Measurements from ENCODE around the gene VTI1A. TPM values are rescaled to one million over a fixed set of nuclear protein-coding genes. Genes with fewer than 3 reads are reported as not detected.

The VTI1A gene
- total RNA-seq, 1 donor from 2014 or later, result 47.2 TPM

DNA sequence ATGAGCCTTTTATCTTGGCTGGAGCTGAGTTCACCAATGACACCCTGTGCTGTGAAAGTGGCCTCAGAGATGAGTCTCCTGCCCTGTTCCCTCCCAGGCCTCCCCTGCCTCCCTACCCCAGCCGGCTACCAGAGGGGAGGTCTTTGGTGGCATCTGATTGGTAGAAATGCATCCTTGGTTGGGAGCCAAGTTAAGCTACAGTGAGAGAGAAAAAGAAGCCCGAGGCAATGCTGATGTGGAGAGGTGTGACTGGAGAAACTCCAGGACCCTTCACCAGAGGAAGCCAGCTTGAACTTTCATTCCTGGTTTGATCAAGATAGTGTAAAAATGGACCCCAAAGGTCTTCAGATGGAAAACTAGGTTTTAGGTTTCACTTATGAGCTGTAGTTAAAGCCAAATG is 311.9 kb downstream of the VTI1A start:
- no peak for DNase-seq

DNA sequence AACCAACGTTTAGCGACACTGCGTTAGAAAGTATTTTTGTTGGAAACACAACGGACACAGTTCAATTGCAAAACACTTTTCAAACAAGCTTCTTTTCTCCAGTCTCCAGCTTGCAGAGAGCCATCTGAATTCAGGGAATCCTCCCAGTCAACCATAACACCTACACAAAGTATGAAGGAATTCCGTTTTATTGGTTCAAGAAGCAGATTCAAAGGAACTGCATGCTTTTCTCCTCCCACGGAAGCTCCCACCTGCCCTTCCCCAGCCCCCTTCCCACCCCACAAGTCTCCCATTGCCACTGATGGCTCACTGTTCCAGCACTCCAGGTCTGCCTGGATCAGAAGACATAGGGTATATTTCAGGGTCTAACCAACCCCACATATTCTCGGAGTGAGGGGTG is 312.5 kb downstream of the VTI1A start:
- DNase-seq, result no peak

DNA sequence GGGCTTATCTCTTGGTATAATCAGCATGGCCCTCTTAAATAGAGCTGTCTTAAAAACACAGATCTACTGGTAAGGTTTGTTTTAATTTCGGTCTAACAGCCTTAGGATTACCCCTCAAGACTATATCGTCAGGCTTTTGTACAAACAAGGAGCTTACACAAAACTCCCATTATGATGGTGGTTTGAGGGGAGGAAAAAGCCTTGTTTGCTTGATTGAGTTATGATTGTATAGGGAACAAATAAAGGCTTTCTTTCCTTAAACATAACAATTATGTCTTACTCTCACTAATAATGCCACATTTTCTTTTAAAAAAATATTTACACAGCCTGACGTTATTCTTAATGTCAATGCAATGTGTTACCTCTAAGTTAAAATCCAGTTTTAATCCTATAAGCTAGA is 314.2 kb downstream of the VTI1A start:
- DNase-seq, result no peak

DNA sequence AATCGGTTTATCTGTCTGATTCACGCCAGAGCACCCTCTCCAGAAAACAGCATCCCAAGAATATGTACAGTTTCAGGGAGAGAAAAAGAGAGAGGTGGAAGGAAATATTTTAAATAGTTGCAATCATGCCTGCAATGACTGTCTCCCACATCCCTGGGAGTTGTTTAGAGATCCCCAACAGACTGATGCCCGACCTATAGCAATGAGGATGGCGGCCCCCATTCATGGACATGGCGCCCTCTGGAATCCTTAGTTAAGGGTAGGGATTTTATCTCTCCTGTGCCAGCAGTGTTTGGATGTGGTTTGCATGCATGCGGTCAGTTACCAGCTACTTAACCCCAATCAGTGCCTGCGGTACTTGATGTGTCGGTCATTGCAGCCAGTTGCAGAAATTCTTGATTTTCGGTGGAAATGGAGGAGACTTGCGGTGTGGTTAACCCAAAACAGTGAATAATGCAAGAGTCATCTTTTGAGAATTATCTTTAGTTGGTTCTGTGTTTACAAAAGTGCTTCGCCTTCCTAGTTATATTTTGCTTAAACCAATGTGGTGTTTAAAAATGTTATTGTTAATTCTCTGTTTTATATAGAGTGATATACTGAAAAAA is 317.0 kb downstream of the VTI1A start:
- DNase-seq, result no peak

DNA sequence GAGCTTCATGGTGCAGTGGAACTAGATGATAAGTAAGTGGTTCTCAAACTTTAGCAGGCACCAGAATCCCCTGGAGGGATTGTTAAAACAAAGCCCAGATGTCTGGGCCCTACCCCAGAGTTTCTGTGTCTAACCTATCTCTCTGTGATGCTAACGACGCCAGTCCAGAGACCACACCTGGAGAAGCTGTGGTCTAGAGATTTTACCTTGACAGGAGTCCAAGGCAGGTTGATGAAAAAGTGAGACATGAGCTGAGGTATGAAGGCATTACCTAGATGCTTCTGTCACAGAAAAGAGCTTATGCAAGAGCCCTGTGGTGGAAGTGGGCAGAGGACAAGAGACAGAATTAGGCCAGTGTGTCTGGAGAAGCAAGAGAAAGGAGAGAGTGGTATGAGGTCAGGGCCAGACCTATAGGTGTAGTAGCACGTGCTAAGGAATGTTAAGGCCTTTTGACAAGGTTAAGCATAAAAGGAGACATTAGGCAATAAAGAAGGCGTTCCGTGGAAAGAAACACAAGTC is 318.8 kb downstream of the VTI1A start:
- no peak for DNase-seq

DNA sequence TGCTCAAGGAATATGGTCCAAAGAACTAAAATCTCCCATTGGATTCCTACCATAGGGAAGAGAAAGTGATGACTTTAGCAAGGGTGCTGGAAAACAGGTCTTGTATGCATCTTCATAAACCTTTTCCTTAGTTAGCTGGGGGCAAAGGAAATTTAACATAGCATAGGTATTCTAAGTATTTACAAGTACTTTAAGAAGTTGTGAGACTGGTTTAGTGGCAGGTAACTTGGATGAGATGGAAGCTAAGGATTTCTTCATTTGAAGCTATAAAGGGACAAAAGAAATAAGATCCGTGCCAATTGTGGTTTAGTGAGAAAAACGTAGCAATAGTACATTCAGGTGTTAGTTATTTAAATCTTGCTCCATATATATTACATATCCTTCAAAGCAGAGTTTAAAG is 319.6 kb downstream of the VTI1A start:
- DNase-seq, result peak; percentile 37

DNA sequence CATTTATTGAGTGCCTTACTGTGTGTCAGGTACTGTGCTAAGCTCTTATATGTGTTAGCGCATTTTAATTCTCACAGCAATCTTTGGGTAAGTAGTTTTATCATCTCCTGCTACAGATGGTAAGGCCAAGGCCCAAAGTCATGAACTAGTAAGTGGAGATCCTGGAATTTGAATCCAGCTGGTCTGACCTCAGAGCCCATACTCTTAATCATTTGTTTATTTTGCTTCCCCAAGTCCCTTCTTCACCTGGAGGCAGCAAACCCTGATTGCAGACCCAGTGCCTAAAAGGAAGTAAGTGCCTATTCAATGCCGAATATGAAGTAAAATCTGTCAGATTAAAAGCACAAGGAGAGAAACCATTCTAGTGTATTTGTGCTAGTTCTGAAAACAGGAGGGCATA is 320.1 kb downstream of the VTI1A start:
- DNase-seq, result no peak

DNA sequence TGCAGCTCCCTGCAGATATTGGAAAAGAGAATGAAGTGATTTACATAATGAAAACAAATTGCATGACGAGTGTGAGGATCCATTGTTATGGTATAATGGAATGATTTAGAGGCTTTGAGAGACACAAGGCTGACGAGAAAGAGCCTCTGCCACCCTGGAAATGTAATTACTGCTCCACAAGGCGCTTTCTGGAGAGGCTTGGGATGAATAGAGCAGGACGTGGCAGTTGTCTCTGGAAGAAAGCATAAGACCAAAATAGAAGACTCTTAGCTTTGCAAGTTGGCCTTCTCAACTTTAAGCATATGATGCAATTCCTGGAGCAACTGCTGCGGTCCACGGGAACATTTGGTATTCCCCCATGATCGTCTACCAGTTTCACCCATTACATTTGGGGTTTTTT is 321.1 kb downstream of the VTI1A start:
- DNase-seq, result peak; percentile 46

DNA sequence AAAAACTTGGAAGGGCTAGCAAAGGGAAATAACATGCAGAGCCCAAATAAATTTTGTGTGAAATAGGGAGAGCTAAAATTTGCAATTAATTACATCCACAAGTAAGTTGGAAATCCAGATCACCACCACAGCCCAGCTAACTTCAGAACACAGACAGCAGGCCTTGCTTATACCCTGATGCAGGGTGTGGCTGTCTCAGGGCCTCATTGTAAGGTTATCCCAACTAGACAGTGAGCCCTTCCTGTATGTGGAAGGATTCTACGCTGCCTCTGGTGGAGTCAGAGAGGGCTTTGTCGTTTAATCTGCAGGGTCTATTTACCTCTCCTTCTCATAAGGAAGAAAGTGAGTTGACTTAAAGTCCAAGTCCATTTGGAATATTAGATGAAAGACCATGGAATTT is 322.1 kb downstream of the VTI1A start:
- no peak for DNase-seq

DNA sequence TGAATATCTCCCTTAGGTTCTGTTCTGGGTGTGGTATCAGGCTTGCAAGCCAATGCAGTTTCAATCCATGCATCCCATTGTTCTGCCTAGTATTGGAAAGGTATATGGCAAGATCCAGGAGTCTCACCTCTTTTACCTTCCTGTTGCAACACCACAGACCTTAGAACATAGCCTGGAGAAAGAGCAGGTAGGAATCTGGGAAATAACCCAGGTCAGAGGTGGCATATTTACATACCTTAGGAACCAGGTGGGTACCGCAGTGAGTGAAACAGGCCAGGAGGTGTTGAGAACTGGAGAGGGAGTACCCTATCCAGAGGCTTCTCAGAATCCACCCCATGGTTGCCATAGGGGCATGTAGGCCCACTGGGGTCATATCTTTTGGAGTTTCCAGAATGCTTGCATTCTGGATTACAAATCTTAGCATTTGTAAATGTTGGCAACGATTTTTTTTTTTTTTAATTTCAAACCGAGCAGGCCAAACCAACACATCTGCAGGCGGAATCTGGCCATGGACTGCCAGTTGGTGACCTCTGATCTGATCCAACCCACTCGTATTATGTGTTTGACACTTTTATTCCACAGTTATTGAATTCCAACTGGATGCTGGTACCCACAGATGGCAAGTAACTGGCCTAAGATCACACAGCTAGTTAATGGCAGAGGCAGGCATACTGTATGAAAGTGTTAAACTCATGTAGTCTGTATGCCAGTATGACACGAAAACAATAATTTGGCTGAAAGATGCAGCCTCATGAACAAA is 322.8 kb downstream of the VTI1A start:
- no peak for DNase-seq

DNA sequence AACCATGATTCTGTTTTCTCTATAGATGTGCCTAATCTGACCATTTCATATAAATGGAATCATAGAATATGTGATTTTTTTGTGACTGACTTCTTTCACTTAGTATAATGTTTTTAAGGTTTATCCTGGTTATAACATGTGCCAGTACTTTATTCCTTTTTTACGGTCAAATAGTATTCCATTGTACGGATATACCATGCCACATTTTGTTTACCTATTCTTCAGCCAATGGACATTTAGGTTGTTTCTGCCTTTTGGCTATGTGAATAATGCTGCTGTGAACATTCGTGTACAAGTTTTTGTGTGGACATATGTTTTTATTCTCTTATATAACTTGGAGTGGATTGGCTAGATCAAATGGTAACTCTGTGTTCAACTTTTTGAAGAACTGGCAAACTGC is 324.7 kb downstream of the VTI1A start:
- no peak for DNase-seq

DNA sequence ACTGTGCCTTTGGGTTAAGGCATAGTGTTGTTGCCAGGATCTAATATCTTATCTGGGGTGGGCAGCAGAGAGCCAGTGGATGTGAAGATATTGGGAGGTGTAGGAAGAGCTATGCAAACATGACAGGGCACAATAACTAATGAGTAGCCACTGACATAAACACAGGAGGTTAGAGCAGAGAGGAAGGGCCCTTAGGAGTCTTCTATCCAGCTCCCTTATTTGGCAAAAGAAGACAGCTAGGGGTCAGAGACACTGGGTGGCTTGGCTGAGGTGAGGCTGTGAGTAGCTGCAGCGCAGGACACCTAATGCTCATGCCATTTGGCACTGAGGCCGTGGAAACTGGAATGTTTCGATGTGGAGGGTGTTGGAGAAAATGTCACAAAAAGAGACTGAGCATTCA is 326.8 kb downstream of the VTI1A start:
- no peak for DNase-seq

DNA sequence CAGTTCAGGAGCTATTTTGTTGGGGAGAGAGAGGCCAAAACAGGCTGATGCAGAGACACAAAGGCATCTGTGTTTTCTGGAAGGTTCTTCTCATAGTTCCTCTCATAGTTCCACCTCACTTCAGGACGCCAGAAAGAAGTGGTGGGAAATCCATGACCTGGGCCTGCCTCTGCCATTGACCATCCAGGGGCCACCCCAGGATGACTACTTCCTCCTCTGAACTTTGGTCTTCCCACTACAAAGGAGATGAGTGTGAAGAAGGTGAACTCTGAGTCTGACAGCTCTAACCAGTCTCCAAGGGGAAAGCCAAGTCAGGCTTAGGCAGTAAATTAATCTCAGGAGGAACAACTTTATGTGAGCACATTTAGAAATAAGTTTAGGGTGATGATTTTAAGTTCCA is 327.2 kb downstream of the VTI1A start:
- DNase-seq, result no peak

DNA sequence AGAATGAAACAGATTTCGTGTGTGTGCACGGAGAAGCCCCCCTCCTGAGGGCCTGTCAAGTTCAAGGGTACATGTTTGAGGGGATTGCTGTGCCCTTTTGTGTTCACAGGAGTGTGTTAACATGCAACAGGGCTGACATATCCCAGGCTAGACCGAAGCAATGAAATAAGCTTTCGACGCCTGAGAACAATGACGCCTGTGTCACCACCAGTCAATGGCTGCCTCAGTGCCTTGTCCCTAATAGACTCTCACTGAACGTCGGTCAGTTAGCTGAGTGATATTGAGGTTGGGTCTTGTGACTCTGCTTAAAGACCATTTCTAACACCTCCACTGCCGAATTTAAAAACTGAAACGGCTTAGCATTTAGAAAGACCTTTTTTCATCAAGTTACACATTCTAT is 327.8 kb downstream of the VTI1A start:
- no peak for DNase-seq

DNA sequence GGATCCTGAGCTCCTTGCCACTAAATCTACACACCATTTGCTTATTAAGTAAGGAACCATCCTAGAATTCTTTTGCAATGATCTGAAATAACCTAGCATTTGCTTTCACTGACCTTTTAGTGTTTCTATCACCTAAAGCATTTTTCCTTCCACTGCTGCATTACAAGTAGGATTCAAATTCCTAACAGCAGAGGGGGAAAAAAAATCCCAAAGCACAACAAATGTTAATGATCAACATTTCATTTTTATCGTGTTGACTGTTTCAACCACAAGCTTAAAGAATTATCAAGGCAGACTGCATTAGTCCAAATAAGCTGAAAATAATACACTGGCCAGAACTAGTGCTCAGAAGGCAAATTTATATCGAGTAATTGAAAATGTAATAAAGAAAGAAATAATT is 328.4 kb downstream of the VTI1A start:
- no peak for DNase-seq

DNA sequence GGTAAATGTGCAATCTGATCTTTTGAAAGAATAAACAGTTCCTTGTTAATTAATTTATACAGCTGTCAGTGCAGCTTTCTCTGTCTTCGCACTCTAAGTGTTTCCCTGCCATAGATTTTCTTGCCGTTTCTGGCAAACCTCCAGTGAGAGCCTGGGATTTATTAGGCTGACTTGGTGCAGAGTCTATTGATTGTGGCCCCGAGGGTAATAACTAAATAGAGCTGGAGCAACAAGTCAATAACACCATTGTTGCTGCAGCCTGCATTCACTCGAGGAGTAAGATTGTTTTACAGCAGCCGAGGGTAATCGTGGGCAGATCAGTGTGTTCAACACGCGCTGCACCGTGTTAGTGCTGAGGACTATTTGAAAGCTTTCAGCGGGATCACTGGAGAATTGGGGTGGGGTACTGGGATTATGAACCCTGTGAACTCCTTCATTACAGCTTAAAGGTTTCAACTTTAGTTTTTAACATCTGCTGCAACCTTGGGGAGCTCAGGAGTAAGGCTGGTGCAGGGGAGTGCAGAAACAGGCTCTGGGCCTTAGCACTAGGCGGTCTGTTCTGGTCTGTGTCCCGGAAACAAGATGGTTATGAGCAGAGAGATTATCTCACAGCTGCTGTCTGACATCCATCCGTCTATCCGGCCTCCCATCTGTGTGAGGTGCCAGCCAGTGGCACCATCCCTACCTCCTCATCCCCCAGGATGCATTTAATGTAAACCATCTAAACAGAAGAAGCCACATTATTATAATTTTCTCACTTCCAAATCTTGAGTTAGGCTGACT is 329.1 kb downstream of the VTI1A start:
- peak; percentile 80 for DNase-seq

DNA sequence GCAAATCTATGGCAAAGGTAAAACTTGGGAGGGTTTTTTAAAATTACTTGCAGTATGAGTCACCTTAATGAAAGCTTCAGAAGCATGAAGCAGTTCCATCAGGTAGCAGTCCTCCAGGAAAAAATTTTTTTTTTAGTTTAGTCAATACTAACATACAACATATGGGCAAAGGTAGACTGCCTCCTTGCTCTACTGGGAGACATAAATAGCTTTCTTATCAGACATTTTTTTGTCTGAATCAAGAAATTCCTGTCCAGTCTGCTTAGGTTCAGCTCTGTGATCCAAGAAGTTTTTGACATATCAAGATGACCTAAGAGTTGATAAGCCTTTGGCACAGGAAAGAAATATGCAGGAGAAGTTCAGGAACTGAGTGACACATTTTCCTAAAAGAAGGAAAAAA is 331.6 kb downstream of the VTI1A start:
- no peak for DNase-seq

DNA sequence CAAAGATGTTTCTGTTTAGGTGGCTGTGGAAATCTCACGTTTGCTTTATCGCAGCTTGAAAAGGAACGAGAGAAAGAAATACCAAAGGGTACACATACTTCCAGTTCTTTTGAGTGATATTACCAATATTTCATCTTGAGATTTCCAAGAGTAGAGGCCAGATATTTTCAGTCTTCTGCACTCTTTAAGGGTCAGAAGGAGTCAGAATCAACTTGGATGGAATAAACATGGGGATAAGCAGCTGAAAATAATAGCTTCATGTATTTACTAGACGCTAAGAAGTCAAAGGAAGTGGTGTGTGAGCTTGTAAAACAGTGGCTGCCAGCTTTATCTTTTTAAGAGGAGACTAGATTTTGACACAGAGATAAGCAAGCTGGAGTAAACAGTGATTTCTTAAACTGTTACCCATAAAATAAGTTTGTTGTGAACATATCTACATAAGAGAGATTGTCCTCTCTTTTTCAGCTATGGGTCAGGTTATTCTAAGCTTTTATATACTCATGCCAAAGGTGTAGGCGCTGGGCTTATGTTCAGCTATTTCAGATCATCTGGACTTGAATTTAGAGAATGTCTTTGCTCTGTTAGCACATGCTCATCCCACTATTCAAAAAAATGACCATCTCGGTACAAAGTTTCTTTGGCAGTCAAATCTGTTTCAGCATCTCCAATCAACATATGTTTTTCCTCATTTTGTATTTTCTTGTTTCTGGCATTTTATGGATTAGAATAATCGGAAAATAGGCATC is 332.2 kb downstream of the VTI1A start:
- DNase-seq, result no peak

DNA sequence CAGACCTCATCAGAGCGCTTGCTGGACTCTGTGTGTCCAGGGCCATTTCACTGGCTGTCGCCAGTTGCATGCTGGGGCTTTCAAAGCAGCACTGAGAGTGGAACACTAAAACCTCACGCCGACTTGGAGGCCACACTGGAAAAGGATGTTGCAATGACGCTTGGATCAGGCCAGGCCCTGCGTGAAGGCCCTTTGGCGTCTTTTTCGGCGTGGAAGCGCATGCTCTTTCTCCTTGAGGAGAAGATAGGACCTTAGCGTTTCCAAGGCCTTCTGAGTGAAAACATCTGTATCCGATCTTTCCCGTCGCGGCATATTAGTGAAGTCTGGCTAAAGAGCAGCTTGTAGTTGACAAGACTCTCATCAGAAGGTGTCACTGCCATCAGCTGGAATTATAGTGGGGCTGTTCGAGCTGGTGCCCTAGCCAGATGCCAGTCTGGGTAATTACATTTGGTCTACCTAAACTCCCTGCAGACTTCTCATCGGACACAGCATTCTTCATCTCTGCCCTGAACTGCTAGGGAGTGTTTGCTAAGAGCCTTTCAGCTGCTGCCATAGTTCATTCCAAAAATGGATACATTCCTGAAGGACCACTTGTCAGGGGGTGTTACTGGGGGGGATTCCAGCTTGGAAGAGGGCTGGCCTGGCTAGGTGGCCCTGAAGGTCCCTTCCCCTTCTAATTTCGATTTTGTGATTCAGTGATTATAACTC is 335.3 kb downstream of the VTI1A start:
- DNase-seq, result peak; percentile 74

DNA sequence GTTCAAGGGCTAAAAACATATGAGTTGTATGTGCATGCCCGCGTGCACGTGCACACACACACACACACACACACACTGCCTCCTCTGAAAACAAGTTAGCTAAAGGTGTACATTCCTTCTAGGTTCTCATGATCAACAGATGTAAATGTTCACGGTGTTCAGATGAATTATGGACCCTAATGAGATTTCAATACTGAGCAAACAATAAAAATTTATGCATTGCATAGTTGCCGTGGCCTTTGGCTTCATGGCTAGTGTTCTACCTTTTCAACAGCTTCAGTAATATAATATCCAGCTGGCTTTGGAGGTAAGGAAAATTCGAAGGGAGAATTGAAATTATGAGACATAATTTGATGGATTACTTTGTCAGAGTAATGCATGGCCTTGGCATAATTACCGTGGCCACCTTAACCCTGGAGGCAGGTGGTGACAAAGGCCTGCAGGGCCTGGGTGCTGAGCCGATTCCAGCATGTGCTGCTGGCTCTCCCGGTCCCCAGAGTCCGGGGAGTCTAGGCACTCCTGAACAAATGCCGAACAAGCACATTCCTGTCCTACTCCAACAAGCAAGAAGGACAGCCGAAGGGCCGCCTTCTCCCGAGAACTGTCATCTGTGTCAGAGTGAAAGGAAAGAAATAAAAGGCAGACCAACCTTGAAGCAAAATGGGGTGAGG is 336.5 kb downstream of the VTI1A start:
- peak; percentile 55 for DNase-seq

DNA sequence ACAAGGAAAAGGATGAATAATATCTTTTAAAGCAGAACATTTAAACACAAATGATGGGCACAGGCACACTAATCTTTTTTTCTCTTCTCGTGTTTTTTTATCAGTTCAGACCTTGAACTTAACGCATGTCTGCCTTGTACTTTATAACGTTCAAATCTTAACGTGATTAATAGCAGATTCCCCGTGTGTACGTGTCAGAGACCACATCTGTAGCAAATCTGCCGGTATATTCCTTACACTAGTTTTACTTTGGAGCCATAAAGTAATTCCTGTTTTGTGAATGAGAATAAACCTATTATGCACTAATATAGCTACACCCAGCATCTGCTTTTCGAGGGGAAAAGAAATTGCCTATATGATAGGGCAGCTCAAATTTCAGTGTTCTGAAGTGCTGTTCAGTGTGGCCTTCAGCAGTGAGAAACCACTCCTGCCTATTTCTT is 337.0 kb downstream of the VTI1A start:
- DNase-seq, result peak; percentile 58

Measured in tongue (tissue), 2 donors.